Esophagus muscularis mucosa (tissue), 3 donors: ENCODE data around the gene SIGLEC11.

Source experiments
- CTCF ChIP-seq, 3 experiments: fragments of 200-600 bp in 2 of 3; fragments of 450-650 bp in 1 of 3; sonication (generic) in 2 of 3; IDR thresholded peaks; one replicate each; pipeline ENCODE4 v1.5.1; 2017 to 2019; ENCODE audit warnings: antibody characterized with exemption in 3 of 3, mild to moderate bottlenecking in 2 of 3, moderate library complexity in 1 of 3
- POLR2AphosphoS5 ChIP-seq, 2 donors: sonication (generic); formaldehyde crosslinking; IDR thresholded peaks; one replicate each; pipeline ENCODE4 v1.6.1; 2017; ENCODE audit warnings: antibody characterized with exemption in 2 of 2

DNA sequence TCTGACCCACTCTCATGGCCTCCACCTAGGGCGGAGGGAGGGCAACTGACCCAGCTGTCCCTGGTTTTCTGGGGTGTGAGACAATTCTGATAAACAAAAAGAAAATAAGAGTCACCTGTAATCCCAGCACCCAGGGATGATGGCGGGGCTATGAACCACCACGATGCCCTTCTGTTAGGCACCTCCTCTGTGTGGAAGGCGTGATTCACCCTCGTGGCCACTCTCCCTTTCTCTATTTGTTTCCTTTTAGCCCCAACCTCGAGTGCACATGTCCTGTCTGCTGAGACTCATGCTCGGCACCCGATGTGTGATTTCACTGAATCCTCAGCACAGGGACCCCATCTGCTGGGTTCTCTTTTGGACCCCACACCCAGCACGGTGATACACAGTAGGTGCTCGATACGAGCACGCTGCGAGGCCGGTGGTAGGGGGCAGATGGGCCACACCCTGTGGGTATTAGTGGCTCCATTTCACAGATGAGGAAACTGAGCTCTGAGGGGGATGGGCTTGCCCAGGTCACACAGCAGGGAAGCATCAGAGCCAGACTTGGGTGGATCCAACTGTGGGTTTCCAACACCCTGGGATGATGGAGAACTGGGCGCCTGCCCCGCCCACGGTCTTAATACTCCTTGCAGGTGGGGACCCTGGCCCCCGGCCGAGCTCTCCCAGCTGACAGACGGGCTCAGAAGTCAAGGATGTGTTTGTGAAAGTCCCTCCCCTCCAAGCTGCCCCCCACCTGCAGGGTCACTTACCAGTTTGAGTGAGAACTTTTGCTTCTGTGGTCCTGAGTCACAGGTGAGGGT lies 39.3 kb upstream of the SIGLEC11 start:
- no peak for TF ChIP-seq POLR2AphosphoS5 (IDR thresholded peaks at IDR 0.05)
- TF ChIP-seq CTCF (IDR thresholded peaks at IDR 0.05), result no peak
